Smooth muscle cell (in vitro differentiated cells): ENCODE data around the gene PARD3. TPM values are rescaled to one million over a fixed set of nuclear protein-coding genes. Genes with fewer than 3 reads are reported as not detected.
"Not testable (repeated sequence)": the region's sequence is repeated elsewhere in the genome, so short reads cannot be mapped to it uniquely, and the experiment has no call there.

ENCODE experiments used
- DNase-seq: peaks from one replicate; lab custom pipeline; 2025; ENCODE audit not compliant: unreplicated experiment; lab: John Stamatoyannopoulos, UW
- H2AFZ ChIP-seq: fragments of 200-600 bp; sonication (generic); 2 replicates; pipeline ENCODE4 v1.6.0; 2016; ENCODE audit warnings: antibody characterized with exemption, low read depth, mild to moderate bottlenecking
- H3F3A ChIP-seq: fragments of 200-600 bp; sonication (generic); 2 replicates; pipeline ENCODE4 v1.6.0; 2017; ENCODE audit warnings: antibody characterized with exemption, low read depth
- H3K27ac ChIP-seq: fragments of 200-600 bp; sonication (generic); 2 replicates; pipeline ENCODE4 v1.5.1; 2016; ENCODE audit warnings: low read depth, mild to moderate bottlenecking
- H3K27me3 ChIP-seq: fragments of 200-600 bp; sonication (generic); 2 replicates; pipeline ENCODE4 v1.6.1; 2016; ENCODE audit warnings: low read depth, mild to moderate bottlenecking
- H3K36me3 ChIP-seq: fragments of 200-600 bp; sonication (generic); 2 replicates; pipeline ENCODE4 v1.5.1; 2016; ENCODE audit warnings: low read depth
- H3K4me1 ChIP-seq: fragments of 200-600 bp; sonication (generic); 2 replicates; pipeline ENCODE4 v1.5.1; 2016; ENCODE audit warnings: low read depth
- H3K4me2 ChIP-seq: fragments of 200-600 bp; sonication (generic); 2 replicates; pipeline ENCODE4 v1.6.0; 2016; ENCODE audit warnings: mild to moderate bottlenecking
- H3K4me3 ChIP-seq: fragments of 200-600 bp; sonication (generic); 2 replicates; pipeline ENCODE4 v1.5.1; 2016; ENCODE audit warnings: mild to moderate bottlenecking
- H3K79me2 ChIP-seq: fragments of 200-600 bp; sonication (generic); 2 replicates; pipeline ENCODE4 v1.6.0; 2016; ENCODE audit warnings: low read depth, mild to moderate bottlenecking
- H3K9ac ChIP-seq: fragments of 200-600 bp; sonication (generic); 2 replicates; pipeline ENCODE4 v1.6.0; 2016; ENCODE audit warnings: low read depth
- H3K9me3 ChIP-seq: fragments of 200-600 bp; sonication (generic); replicated peaks from 2 replicates; pipeline ENCODE4 v1.5.1; 2016; ENCODE audit warnings: low read depth
- H4K20me1 ChIP-seq: fragments of 200-600 bp; sonication (generic); 2 replicates; pipeline ENCODE4 v1.6.0; 2016; ENCODE audit warnings: low read depth
- CTCF ChIP-seq: fragments of 200-600 bp; sonication (generic); IDR thresholded peaks from 2 replicates; pipeline ENCODE4 v1.5.1; 2017; ENCODE audit warnings: borderline replicate concordance, mild to moderate bottlenecking, antibody characterized with exemption; ENCODE audit not compliant: insufficient read depth, poor library complexity, severe bottlenecking
- WGBS: methylation state at CpG from one replicate; pipeline ENCODE4 v1.1.7; 2016; ENCODE audit warnings: low lambda C conversion rate; 5-methylcytosine and 5-hydroxymethylcytosine counted together
- polyA plus RNA-seq: library from polyadenylated mRNA; unstranded; fragments of >200 nt; fragmentation: Nextera tagmentation; extraction: Ambion mirVana; gene quantifications from 2 replicates; pipeline ENCODE4 v1.2.1, GENCODE V29; 2016
- total RNA-seq: library from RNA; depleted of rRNA; stranded (reverse); fragments of >200 nt; gene quantifications from 2 replicates; pipeline ENCODE4 v1.2.3, GENCODE V29; 2014

The PARD3 gene
- total and polyA plus RNA-seq, 2 experiments from 2014 or later: 17.5 to 26.0 TPM

DNA sequence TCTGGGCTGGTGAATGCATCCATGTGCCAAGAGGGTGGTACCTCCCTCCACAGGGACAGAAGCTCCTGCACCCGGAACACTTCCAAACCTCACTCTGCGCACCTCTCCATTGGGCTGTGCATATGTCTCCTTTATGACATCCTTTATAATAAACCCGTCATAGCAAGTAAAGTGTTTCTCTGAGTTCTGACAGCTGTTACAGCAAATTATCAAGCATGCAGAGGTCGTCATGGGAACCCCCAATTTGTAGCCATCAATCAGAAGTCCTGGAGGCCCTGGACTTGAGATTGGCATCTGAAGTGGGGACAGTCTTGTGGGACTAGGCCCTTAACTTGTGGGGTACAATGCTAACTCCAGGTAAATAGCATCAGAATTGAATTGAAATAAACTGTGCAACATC, 29.4 kb upstream of the PARD3 start:
- Histone ChIP-seq H3K27ac (no peak overlapping the region), H3K4me3 (no peak overlapping the region), H3K27me3 (no peaks in the 10 kb centered on the region), H4K20me1 (no peaks in the 10 kb centered on the region), H3K9ac (no peak overlapping the region), H3K4me2 (no peak overlapping the region), H3F3A (no peaks in the 10 kb centered on the region), H3K36me3 (no peaks in the 10 kb centered on the region), H2AFZ (no peak overlapping the region), H3K9me3 (no peaks in the 10 kb centered on the region), H3K4me1 (no peaks in the 10 kb centered on the region), H3K79me2 (no peaks in the 10 kb centered on the region)
- TF ChIP-seq CTCF: no peak
- no peak for DNase-seq
- 92% methylated on average over 4 of the region's 4 CpGs for WGBS

DNA sequence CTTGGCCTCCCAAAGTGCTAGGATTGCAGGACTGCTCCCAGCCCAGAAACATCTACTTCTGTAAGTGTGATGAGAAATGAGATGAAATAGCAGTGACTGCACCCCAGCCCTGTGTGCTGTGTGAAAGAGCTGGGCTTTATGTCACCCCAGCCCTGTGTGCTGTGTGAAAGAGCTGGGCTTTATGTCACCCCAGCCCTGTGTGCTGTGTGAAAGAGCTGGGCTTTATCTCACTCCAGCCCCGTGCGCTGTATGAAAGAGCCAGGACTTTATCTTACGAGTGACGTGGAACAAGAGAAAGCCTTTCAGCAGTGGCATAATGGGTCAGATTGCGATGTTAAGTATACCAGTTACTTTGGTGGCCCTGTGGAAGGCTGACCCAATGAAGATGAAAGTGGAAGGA, 28.4 kb upstream of the PARD3 start:
- 65% methylated on average over 5 of the region's 5 CpGs for WGBS

GRCh38 chr10:34838366-34838900, 23.3 kb upstream of the PARD3 start:
- no peaks in the 10 kb centered on the region for H3K36me3 ChIP-seq
- TF ChIP-seq CTCF: no peak
- H3K27ac ChIP-seq: no peak overlapping the region
- 46% methylated on average over 5 of the region's 5 CpGs for WGBS
- peak overlapping the region; percentile 59 for H2AFZ ChIP-seq
- no peaks in the 10 kb centered on the region for H3K9me3 ChIP-seq
- no peaks in the 10 kb centered on the region for H3K27me3 ChIP-seq
- H4K20me1 ChIP-seq: no peaks in the 10 kb centered on the region
- no peaks in the 10 kb centered on the region for H3K4me1 ChIP-seq
- H3K79me2 ChIP-seq: no peaks in the 10 kb centered on the region
- DNase-seq: no peak
- no peak overlapping the region for H3K9ac ChIP-seq
- H3K4me2 ChIP-seq: no peak overlapping the region
- H3K4me3 ChIP-seq: no peak overlapping the region
- H3F3A ChIP-seq: no peaks in the 10 kb centered on the region

More for the DNA sequence above, 28.4 kb upstream of the PARD3 start:
- not testable (repeated sequence) for H4K20me1 ChIP-seq, H2AFZ ChIP-seq, H3K9ac ChIP-seq, H3K4me1 ChIP-seq, H3K27ac ChIP-seq, H3K4me2 ChIP-seq, H3K4me3 ChIP-seq, H3K36me3 ChIP-seq, H3K27me3 ChIP-seq, H3K9me3 ChIP-seq, H3K79me2 ChIP-seq, DNase-seq, H3F3A ChIP-seq

DNA sequence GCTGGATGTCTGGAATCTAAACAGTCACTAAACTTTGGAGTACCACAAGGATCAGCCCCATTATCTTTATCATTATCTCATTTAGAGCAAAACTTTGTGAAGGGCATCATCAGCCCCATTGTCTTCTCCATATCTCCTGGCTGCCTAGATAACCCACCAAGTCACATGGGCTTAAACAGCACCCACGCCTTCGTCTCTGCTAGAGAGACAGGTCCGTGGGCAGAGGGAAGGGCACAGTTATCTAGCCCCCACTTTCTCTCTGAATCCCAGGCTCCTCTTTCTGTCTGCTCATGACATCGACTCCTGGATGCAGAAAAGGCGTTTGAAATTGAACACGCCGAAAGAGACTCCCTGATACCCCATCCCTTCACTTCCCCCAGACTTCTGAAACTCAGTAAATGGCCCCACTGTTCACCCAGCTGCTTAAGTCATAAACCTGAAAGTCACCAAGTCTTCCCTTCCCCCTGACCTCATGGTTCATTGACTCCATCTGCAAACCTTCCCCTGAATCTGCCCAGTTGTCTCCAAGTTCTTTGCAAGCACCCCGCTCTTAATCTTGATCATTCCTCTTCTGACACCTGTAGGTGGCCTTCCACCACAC, 20.9 kb upstream of the PARD3 start:
- TF ChIP-seq CTCF: no peak
- no peak overlapping the region for H3K4me3 ChIP-seq
- no peaks in the 10 kb centered on the region for H3K36me3 ChIP-seq
- no peaks in the 10 kb centered on the region for H3K27me3 ChIP-seq
- no peak overlapping the region for H3K4me2 ChIP-seq
- H3K79me2 ChIP-seq: no peaks in the 10 kb centered on the region
- H3F3A ChIP-seq: no peaks in the 10 kb centered on the region
- H2AFZ ChIP-seq: no peak overlapping the region
- no peak overlapping the region for H3K9ac ChIP-seq
- H4K20me1 ChIP-seq: no peaks in the 10 kb centered on the region
- H3K27ac ChIP-seq: no peak overlapping the region
- H3K9me3 ChIP-seq: no peaks in the 10 kb centered on the region
- no peaks in the 10 kb centered on the region for H3K4me1 ChIP-seq
- 90% methylated on average over 8 of the region's 8 CpGs for WGBS
- no peak for DNase-seq
